ENCODE data around the gene GBX1. TPM values are rescaled to one million over a fixed set of nuclear protein-coding genes. Genes with fewer than 3 reads are reported as not detected.

The GBX1 gene
- total and polyA plus RNA-seq, 2 donors from 2014 or later (not counting 2 experiments from before 2014, with no cell fraction given) = not detected

Other genes starting within 250 kb of the GBX1 start
- not detected in 2 replicates for gene KCNH2, start 189.4 kb downstream of the GBX1 start, total RNA-seq
- not detected in 2 replicates for gene KCNH2, start 189.4 kb downstream of the GBX1 start, polyA plus RNA-seq
- 3.4 and 5.3 TPM in 2 replicates for gene NOS3, start 176.7 kb downstream of the GBX1 start, total RNA-seq
- 2.1 and 6.0 TPM in 2 replicates for gene NOS3, start 176.7 kb downstream of the GBX1 start, polyA plus RNA-seq
- gene ATG9B, start 143.2 kb downstream of the GBX1 start, total RNA-seq = 0.18 and 0.31 TPM in 2 replicates
- 0.16 and 0.20 TPM in 2 replicates for gene ATG9B, start 143.2 kb downstream of the GBX1 start, polyA plus RNA-seq
- 43.0 and 45.9 TPM in 2 replicates for gene ABCB8, start 139.2 kb downstream of the GBX1 start, total RNA-seq
- 46.2 and 47.3 TPM in 2 replicates for gene ABCB8, start 139.2 kb downstream of the GBX1 start, polyA plus RNA-seq
- 0.25 and 0.95 TPM in 2 replicates for gene ASIC3, start 119.2 kb downstream of the GBX1 start, total RNA-seq
- 0.51 and 0.60 TPM in 2 replicates for gene ASIC3, start 119.2 kb downstream of the GBX1 start, polyA plus RNA-seq
- gene CDK5, start 109.8 kb downstream of the GBX1 start, total RNA-seq = 17.7 and 18.6 TPM in 2 replicates
- 22.5 and 22.6 TPM in 2 replicates for gene CDK5, start 109.8 kb downstream of the GBX1 start, polyA plus RNA-seq
- gene SLC4A2, start 108.1 kb downstream of the GBX1 start, total RNA-seq = 70.8 and 83.6 TPM in 2 replicates
- gene SLC4A2, start 108.1 kb downstream of the GBX1 start, polyA plus RNA-seq = 81.1 and 86.5 TPM in 2 replicates
- 49.4 and 55.2 TPM in 2 replicates for gene FASTK, start 86.9 kb downstream of the GBX1 start, total RNA-seq
- 64.6 and 71.5 TPM in 2 replicates for gene FASTK, start 86.9 kb downstream of the GBX1 start, polyA plus RNA-seq
- 38.8 and 39.7 TPM in 2 replicates for gene TMUB1, start 84.2 kb downstream of the GBX1 start, total RNA-seq
- 74.3 and 83.3 TPM in 2 replicates for gene TMUB1, start 84.2 kb downstream of the GBX1 start, polyA plus RNA-seq
- gene AGAP3, start 81.2 kb downstream of the GBX1 start, total RNA-seq = 105 and 106 TPM in 2 replicates
- gene AGAP3, start 81.2 kb downstream of the GBX1 start, polyA plus RNA-seq = 116 and 124 TPM in 2 replicates
- gene ASB10, start 19.6 kb upstream of the GBX1 start, total RNA-seq = not detected in 2 replicates
- gene ASB10, start 19.6 kb upstream of the GBX1 start, polyA plus RNA-seq = not detected in 2 replicates
- gene H2BK1, start 42.8 kb upstream of the GBX1 start, total RNA-seq = not detected in 2 replicates
- gene H2BK1, start 42.8 kb upstream of the GBX1 start, polyA plus RNA-seq = not detected in 2 replicates
- gene ABCF2, start 59.5 kb upstream of the GBX1 start, total RNA-seq = 64.5 and 71.5 TPM in 2 replicates
- 41.6 and 49.3 TPM in 2 replicates for gene ABCF2, start 59.5 kb upstream of the GBX1 start, polyA plus RNA-seq
- 36.8 and 46.0 TPM in 2 replicates for gene CHPF2, start 64.8 kb upstream of the GBX1 start, total RNA-seq
- gene CHPF2, start 64.8 kb upstream of the GBX1 start, polyA plus RNA-seq = 27.1 and 33.2 TPM in 2 replicates
- gene SMARCD3, start 81.0 kb upstream of the GBX1 start, total RNA-seq = 3.5 and 4.5 TPM in 2 replicates
- 3.6 and 4.7 TPM in 2 replicates for gene SMARCD3, start 81.0 kb upstream of the GBX1 start, polyA plus RNA-seq
- gene NUB1, start 174.1 kb upstream of the GBX1 start, total RNA-seq = 31.6 and 32.3 TPM in 2 replicates
- gene NUB1, start 174.1 kb upstream of the GBX1 start, polyA plus RNA-seq = 21.5 and 22.0 TPM in 2 replicates
- gene WDR86, start 242.3 kb upstream of the GBX1 start, total RNA-seq = not detected in 2 replicates
- gene WDR86, start 242.3 kb upstream of the GBX1 start, polyA plus RNA-seq = not detected in 2 replicates

Data from foreskin keratinocyte (primary cell).